Kidney capillary endothelial cell (primary cell): ENCODE results near the gene SLC9A6.
"Not testable (repeated sequence)": the region's sequence is repeated elsewhere in the genome, so short reads cannot be mapped to it uniquely, and the experiment has no call there.

Experiments used
- DNase-seq: peaks from one replicate; pipeline ENCODE4 v3.0.0-alpha.2; 2018; ENCODE audit warnings: low spot score

SLC9A6 gene

GRCh38 chrX:136029766-136030165, 44.5 kb downstream of the SLC9A6 start:
- DNase-seq: no peak

GRCh38 chrX:136030303-136031191, 45.3 kb downstream of the SLC9A6 start:
- DNase-seq: no peak

GRCh38 chrX:136031626-136032025, 46.4 kb downstream of the SLC9A6 start:
- DNase-seq: no peak

GRCh38 chrX:136032370-136032769, 47.1 kb downstream of the SLC9A6 start:
- DNase-seq: no peak

- no peak for DNase-seq
Measured at GRCh38 chrX:136034668-136035067, 49.4 kb downstream of the SLC9A6 start.

GRCh38 chrX:136035663-136036062, 50.4 kb downstream of the SLC9A6 start:
- no peak for DNase-seq

- DNase-seq: no peak
Measured at GRCh38 chrX:136039485-136039884, 54.2 kb downstream of the SLC9A6 start.

GRCh38 chrX:136039968-136040367, 54.7 kb downstream of the SLC9A6 start:
- no peak for DNase-seq

GRCh38 chrX:136041254-136041812, 56.1 kb downstream of the SLC9A6 start:
- DNase-seq: no peak

GRCh38 chrX:136045008-136045407, 59.8 kb downstream of the SLC9A6 start:
- no peak for DNase-seq

GRCh38 chrX:136046295-136047015, 61.2 kb downstream of the SLC9A6 start:
- no peak for DNase-seq

- DNase-seq: no peak
Measured at GRCh38 chrX:136047016-136047642, 61.9 kb downstream of the SLC9A6 start.

- DNase-seq: no peak
Measured at GRCh38 chrX:136047969-136048368, 62.7 kb downstream of the SLC9A6 start.

- DNase-seq: no peak
Measured at GRCh38 chrX:136048446-136048845, 63.2 kb downstream of the SLC9A6 start.

- DNase-seq: no peak
Measured at GRCh38 chrX:136049608-136050007, 64.4 kb downstream of the SLC9A6 start.

GRCh38 chrX:136050875-136051274, 65.6 kb downstream of the SLC9A6 start:
- not testable (repeated sequence) for DNase-seq

GRCh38 chrX:136051611-136052010, 66.4 kb downstream of the SLC9A6 start:
- DNase-seq: no peak

- no peak for DNase-seq
Measured at GRCh38 chrX:136055651-136056221, 70.5 kb downstream of the SLC9A6 start.

- DNase-seq: no peak
Measured at GRCh38 chrX:136057567-136057966, 72.3 kb downstream of the SLC9A6 start.

- DNase-seq: no peak
Measured at GRCh38 chrX:136059350-136059749, 74.1 kb downstream of the SLC9A6 start.

- no peak for DNase-seq
Measured at GRCh38 chrX:136061286-136061685, 76.1 kb downstream of the SLC9A6 start.

- no peak for DNase-seq
Measured at GRCh38 chrX:136061696-136062095, 76.5 kb downstream of the SLC9A6 start.
